Hepatocyte (in vitro differentiated cells): ENCODE measurements around the gene TOMM20L. TPM values are rescaled to one million over a fixed set of nuclear protein-coding genes. Genes with fewer than 3 reads are reported as not detected.

ENCODE experiments used
- DNase-seq: peaks from one replicate; pipeline ENCODE4 v3.0.0-alpha.2; 2016; ENCODE audit warnings: low spot score
- H2AFZ ChIP-seq: fragments of 200-600 bp; sonication (generic); 2 replicates; pipeline ENCODE4 v1.6.0; 2016; ENCODE audit warnings: antibody characterized with exemption, mild to moderate bottlenecking
- H3K27ac ChIP-seq: fragments of 200-600 bp; sonication (generic); 2 replicates; pipeline ENCODE4 v1.5.1; 2016; ENCODE audit warnings: mild to moderate bottlenecking
- H3K27me3 ChIP-seq: fragments of 200-600 bp; sonication (generic); 2 replicates; pipeline ENCODE4 v1.6.1; 2016
- H3K36me3 ChIP-seq: fragments of 200-600 bp; sonication (generic); replicated peaks from 2 replicates; pipeline ENCODE4 v1.5.1; 2016; ENCODE audit warnings: low read depth; ENCODE audit not compliant: insufficient read depth
- H3K4me1 ChIP-seq: fragments of 200-600 bp; sonication (generic); 2 replicates; pipeline ENCODE4 v1.5.1; 2016; ENCODE audit warnings: mild to moderate bottlenecking, moderate library complexity; ENCODE audit not compliant: insufficient read depth
- H3K4me2 ChIP-seq: fragments of 200-600 bp; sonication (generic); 2 replicates; pipeline ENCODE4 v1.6.0; 2016
- H3K4me3 ChIP-seq: fragments of 200-600 bp; sonication (generic); 2 replicates; pipeline ENCODE4 v1.5.1; 2016; ENCODE audit warnings: mild to moderate bottlenecking
- H3K79me2 ChIP-seq: fragments of 200-600 bp; sonication (generic); 2 replicates; pipeline ENCODE4 v1.6.0; 2017; ENCODE audit warnings: mild to moderate bottlenecking
- H3K9me2 ChIP-seq: fragments of 200-600 bp; sonication (generic); replicated peaks from 2 replicates; pipeline ENCODE4 v1.6.0; 2017; ENCODE audit warnings: mild to moderate bottlenecking; ENCODE audit not compliant: insufficient read depth
- H3K9me3 ChIP-seq: fragments of 200-600 bp; sonication (generic); 2 replicates; pipeline ENCODE4 v1.5.1; 2016; ENCODE audit warnings: low read depth, mild to moderate bottlenecking
- H4K20me1 ChIP-seq: fragments of 200-600 bp; sonication (generic); 2 replicates; pipeline ENCODE4 v1.6.0; 2016; ENCODE audit warnings: mild to moderate bottlenecking; ENCODE audit not compliant: insufficient read depth, poor library complexity, severe bottlenecking
- EZH2 ChIP-seq: fragments of 200-600 bp; sonication (generic); IDR thresholded peaks from 2 replicates; pipeline ENCODE4 v1.6.1; 2016; ENCODE audit warnings: antibody characterized with exemption, mild to moderate bottlenecking, borderline replicate concordance
- EZH2phosphoT487 ChIP-seq: fragments of 200-600 bp; sonication (generic); IDR thresholded peaks from one replicate; pipeline ENCODE4 v1.6.1; 2018; ENCODE audit warnings: antibody characterized with exemption, mild to moderate bottlenecking, low read depth, moderate library complexity; ENCODE audit not compliant: unreplicated experiment, severe bottlenecking
- WGBS: methylation state at CpG from one replicate; pipeline ENCODE4 v1.1.6; 2016; ENCODE audit warnings: low lambda C conversion rate; ENCODE audit errors: missing lambda C conversion rate; 5-methylcytosine and 5-hydroxymethylcytosine counted together
- polyA plus RNA-seq: library from polyadenylated mRNA; unstranded; fragments of >200 nt; fragmentation: Nextera tagmentation; extraction: Ambion mirVana; gene quantifications from 2 replicates; pipeline ENCODE4 v1.2.1, GENCODE V29; 2016
- total RNA-seq: library from RNA; depleted of rRNA; stranded (reverse); fragments of >200 nt; gene quantifications from 2 replicates; pipeline ENCODE4 v1.2.3, GENCODE V29; 2014
- TF ChIP-seq, protein P1 (sequence below): fragments of 200-600 bp; sonication (generic); IDR thresholded peaks from 2 replicates; pipeline ENCODE4 v1.5.1; 2016; ENCODE audit warnings: antibody characterized with exemption, mild to moderate bottlenecking; ENCODE audit not compliant: poor library complexity

The TOMM20L gene
- total and polyA plus RNA-seq, 2 experiments from 2014 or later: not detected

DNA sequence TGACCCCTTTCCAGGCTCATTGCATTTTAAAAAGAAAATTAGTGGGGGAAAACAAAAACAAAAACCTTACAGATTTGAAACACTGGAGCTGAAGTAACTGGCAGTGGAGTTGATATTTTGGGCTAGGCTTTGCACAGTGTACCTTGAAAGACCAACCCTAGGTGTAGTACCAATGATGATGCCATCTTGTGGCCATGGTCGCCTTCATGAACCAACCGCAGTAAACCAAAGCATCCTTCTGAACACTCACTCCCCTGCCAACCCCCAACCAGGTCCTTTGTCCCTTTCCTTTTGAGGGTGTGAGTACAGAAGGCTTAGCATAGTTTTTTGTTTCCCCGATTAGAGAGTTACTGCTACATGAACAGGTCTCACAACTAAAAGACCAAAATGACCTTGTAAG lies 5.9 kb downstream of the TOMM20L start:
- WGBS: 78% methylated on average over 3 of the region's 3 CpGs
- H3K36me3 ChIP-seq: no peaks in the 10 kb centered on the region
- H3K4me3 ChIP-seq: no peak overlapping the region
- H3K9me2 ChIP-seq: no peaks in the 10 kb centered on the region
- H3K27ac ChIP-seq: no peak overlapping the region
- no peaks in the 10 kb centered on the region for H3K79me2 ChIP-seq
- no peaks in the 10 kb centered on the region for H4K20me1 ChIP-seq
- no peaks in the 10 kb centered on the region for H3K9me3 ChIP-seq
- DNase-seq: no peak
- TF ChIP-seq, protein P1, sequence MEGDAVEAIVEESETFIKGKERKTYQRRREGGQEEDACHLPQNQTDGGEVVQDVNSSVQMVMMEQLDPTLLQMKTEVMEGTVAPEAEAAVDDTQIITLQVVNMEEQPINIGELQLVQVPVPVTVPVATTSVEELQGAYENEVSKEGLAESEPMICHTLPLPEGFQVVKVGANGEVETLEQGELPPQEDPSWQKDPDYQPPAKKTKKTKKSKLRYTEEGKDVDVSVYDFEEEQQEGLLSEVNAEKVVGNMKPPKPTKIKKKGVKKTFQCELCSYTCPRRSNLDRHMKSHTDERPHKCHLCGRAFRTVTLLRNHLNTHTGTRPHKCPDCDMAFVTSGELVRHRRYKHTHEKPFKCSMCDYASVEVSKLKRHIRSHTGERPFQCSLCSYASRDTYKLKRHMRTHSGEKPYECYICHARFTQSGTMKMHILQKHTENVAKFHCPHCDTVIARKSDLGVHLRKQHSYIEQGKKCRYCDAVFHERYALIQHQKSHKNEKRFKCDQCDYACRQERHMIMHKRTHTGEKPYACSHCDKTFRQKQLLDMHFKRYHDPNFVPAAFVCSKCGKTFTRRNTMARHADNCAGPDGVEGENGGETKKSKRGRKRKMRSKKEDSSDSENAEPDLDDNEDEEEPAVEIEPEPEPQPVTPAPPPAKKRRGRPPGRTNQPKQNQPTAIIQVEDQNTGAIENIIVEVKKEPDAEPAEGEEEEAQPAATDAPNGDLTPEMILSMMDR: no peak
- TF ChIP-seq EZH2phosphoT487: no peak
- TF ChIP-seq EZH2: no peak
- H3K27me3 ChIP-seq: no peaks in the 10 kb centered on the region
- peaks cover under 1% of the 10 kb centered on the region for H3K4me1 ChIP-seq
- no peak overlapping the region for H3K4me2 ChIP-seq
- no peak overlapping the region for H2AFZ ChIP-seq

DNA sequence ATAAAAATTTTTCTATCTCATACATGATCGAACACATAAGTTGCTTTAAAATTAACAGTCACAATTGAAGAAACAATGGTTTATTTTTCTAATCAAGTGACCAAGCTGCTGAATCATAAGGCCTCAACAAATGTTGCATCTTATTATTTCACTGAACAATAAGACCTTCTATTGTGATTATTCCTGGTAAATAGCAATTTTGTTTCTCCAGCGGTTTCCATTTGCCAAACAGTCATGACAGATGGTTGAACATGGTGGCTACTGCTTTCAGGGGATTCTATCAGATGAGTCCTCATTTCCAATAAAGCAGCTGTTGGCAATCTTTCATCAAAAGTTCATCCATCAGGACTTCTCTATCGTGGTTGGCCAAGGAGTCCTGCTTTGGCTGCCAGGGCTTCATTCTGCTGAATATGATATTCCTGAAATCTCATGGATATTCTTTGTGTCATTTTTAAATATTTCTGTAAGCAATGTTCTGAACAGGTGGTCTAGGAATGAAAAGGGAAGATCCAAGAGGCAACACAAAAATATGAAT lies 13.0 kb downstream of the TOMM20L start:
- no peaks in the 10 kb centered on the region for H3K9me2 ChIP-seq
- peaks cover 5% of the 10 kb centered on the region for H3K36me3 ChIP-seq
- no peak for TF ChIP-seq EZH2phosphoT487
- no peak for TF ChIP-seq EZH2
- TF ChIP-seq, protein P1: no peak
- WGBS: 95% methylated on average over 3 of the region's 3 CpGs
- DNase-seq: no peak
- H4K20me1 ChIP-seq: no peaks in the 10 kb centered on the region
- H3K27me3 ChIP-seq: no peaks in the 10 kb centered on the region
- no peak overlapping the region for H3K4me3 ChIP-seq
- H3K79me2 ChIP-seq: peaks cover 2% of the 10 kb centered on the region
- no peaks in the 10 kb centered on the region for H3K9me3 ChIP-seq
- no peak overlapping the region for H2AFZ ChIP-seq
- no peak overlapping the region for H3K4me2 ChIP-seq
- no peak overlapping the region for H3K27ac ChIP-seq
- H3K4me1 ChIP-seq: no peaks in the 10 kb centered on the region

DNA sequence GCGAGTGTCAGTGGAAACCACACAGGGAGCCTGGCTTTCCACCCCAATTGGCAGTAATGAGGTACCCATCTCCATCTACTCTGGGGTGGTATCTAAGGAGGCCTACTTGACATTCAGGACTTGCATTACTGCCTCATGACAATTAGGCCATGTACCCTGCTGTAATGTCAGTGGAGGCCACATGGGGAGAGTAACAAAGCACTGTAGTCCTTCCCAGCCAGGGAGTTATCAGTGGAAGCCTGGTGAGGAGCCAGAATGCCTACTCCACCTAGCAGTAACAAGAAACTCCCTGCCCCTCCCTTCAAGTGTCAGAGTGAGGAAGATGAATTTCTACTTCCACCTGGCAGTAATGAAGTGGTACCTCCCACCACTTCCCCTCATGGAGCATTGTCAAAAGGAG lies 19.1 kb downstream of the TOMM20L start:
- Histone ChIP-seq H2AFZ (no peak overlapping the region), H3K9me2 (no peaks in the 10 kb centered on the region), H3K27me3 (no peaks in the 10 kb centered on the region), H3K27ac (no peak overlapping the region), H3K4me2 (no peak overlapping the region), H3K36me3 (no peaks in the 10 kb centered on the region), H4K20me1 (no peaks in the 10 kb centered on the region), H3K9me3 (no peaks in the 10 kb centered on the region), H3K4me1 (no peaks in the 10 kb centered on the region), H3K4me3 (no peak overlapping the region), H3K79me2 (peaks cover 25% of the 10 kb centered on the region)
- whole genome bisulfite sequencing: 100% methylated on average over 1 of the region's 1 CpG
- TF ChIP-seq EZH2 (no peak), EZH2phosphoT487 (no peak)
- TF ChIP-seq, protein P1: no peak
- no peak for DNase-seq
